Ramos (cell line): ENCODE measurements around the gene RDX.

Experiments
- in situ Hi-C: fragments of 300-500 bp; cut with MboI; formaldehyde crosslinking; loops from one replicate; pipeline ENCODE4 v1.14.3; 2022; ENCODE audit warnings: low sequenced_read_pairs; ENCODE audit not compliant: unreplicated experiment

Gene RDX

GRCh38 chr11:110148775-110149744, 147.4 kb downstream of the RDX start:
- in situ Hi-C loops: no loop called here

DNA sequence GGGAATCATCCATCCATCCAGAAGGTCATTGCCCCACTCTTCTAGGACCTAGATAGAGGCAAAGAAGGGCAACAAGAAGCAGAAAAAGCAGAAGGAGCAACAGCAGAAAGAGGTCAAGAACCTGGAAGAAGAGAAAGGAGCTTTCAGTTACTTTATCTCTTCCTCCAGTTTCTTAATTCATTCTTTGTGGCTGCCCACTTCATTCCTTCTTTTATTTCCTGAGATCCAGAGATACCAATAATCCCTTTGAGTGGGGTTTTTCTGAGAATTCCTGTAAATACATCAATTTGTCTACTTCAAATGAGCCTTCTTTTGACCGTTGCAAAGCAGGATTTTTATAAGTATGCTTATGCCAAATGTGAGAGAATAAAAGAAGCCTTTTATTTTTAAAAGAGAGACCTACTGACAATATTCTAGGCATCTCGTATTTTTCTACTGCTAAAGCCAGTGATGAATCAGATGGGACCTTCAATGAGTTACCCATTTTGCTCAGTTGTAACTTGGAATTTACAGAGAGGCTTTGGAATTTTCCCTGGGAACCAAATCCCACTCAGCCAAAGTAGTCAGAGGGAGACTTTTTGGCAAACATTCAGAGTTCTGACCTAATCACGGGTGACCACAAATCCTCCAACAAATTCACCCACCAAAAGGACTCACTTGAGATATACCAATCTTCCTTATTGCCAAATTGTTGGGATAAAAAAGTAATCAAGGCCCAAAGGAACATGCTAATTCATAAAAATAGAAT, 148.3 kb downstream of the RDX start:
- in situ Hi-C loops: no loop called here

DNA sequence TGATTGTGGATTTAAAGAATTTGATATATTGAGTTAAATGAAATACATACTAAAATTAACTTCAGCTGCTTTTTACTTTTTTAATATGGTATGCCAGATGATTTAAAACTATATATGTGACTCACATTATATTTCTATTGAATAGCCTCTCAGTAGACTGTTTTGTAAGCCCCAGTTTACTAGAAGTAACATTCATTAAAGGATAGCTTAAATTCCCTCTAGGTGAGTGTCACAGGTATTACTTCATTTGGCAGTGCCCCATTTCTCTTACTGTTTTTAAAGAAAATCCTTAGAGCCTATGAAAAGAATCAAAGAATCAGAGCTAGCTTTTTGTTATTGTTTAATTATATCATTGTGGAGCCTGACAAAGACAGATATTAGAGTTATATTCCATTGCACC, 154.6 kb downstream of the RDX start:
- in situ Hi-C loops: no loop called here

GRCh38 chr11:110134110-110134509, 162.3 kb downstream of the RDX start:
- in situ Hi-C loops: no loop called here

DNA sequence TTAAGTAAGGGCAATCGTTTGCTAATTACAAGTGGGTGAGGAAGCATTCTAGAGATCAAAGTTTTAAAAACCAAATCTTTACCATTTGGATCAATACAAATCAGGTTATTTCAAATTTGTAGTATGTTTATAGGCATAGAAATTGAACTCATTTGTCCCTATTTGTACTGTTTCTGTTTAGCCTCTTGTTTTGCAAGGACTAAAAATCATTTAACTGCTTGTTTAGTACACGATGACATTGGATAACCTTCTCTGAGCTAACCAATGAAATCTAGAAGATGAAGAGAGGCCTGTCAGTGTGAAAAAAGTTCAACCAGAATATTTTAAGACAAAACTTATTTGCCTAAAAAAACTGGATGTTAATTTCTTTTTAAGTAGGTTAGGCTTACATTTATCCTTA, 163.3 kb downstream of the RDX start:
- in situ Hi-C loops: no loop called here

DNA sequence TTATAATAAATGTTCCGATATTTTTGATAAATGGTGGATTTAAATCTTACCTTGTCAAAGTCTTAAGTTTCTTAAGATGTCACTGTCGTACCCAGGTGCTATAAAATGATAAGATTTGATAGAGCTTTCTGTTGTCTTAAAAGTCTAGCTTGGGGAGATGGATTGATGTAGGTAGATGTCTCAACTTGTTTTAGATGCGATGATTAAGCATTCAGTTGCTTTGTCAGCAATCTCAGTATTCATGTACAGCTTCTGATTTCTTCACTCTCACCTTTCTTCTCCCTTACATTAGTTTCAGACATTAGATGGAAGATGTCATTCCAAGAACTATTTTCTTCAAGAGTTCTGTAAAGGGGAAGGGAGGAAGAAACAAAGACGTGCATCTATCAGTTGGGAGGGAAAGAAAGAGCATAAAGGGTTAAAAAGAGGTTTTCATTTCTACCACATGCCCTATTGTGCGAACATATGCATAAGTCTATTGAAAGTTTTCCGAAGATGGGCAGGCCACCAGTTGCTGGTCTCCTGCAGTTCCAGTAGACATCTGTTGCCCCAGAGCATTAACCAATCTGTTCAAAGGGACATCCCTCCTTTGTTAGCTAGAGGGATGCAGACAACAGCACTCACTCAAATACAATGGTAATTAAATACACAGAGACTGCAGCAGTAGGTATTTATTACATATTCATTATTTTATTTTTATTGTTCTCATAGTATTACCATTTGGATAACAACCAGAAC, 164.9 kb downstream of the RDX start:
- in situ Hi-C loops: no loop called here

DNA sequence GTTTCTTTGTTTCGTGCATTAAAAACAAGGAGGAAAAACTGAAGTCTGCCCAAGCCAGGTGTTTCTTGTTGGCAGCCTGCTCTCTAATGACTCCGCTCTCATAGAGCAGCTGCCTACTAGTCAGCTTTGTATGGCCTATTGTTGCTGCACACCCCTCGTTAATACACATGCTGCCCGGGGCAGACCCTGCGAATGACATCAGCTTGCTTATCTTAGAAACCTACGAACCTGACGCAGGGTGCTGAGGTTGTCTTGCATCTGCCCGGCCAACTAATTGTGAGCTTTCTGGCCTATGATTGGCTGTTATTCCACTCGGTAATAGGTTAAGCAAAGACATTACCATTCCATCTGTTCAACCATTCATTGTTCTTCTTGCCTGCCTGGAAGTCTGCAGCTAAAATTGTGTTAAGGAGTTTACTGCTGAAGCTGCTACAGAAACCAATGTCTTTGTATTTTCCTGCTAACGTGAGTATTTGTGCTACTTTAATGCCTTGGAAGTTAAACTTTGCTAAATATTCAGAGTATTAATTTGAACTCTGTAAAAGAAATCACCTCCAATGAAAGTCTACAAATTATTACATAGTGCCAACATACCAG, 165.7 kb downstream of the RDX start:
- in situ Hi-C loops: no loop called here

- in situ Hi-C loops: no loop called here
These were observed 168.3 kb downstream of the RDX start for GRCh38 chr11:110128161-110128560.

GRCh38 chr11:110126936-110127335, 169.5 kb downstream of the RDX start:
- in situ Hi-C loops: no loop called here

DNA sequence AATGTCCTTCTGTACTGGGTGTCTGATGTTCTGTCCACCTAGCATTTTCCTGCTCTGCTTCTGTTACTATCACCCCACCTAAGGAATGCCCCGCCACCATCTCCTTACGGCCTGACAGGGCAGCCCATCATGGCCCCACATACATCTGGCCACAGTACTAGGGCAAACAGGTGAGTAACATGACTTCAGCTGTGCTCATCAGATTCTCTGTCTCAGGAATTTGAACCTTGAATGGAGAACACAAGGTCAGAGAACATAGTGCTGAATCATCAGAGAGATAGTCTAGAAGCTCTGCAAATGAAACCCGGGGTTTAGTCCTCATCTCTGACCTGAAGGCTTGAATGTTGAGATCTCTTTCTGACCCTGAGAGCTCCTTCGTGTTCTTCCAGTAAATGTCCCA, 170.8 kb downstream of the RDX start:
- in situ Hi-C loops: no loop called here
